Measurements from ENCODE around the gene RAB44. TPM values are rescaled to one million over a fixed set of nuclear protein-coding genes. Genes with fewer than 3 reads are reported as not detected.

RAB44 gene
- total RNA-seq, 1 donor = 1.3 TPM

Other genes starting within 250 kb of the RAB44 start
- gene STK38, start 150.3 kb upstream of the RAB44 start, total RNA-seq = 35.3 TPM
- gene SRSF3, start 103.5 kb upstream of the RAB44 start, total RNA-seq = 438 TPM
- 228 TPM for gene CDKN1A, start 19.1 kb upstream of the RAB44 start, total RNA-seq
- 6.9 TPM for gene CPNE5, start 141.6 kb downstream of the RAB44 start, total RNA-seq
- gene PPIL1, start 177.0 kb downstream of the RAB44 start, total RNA-seq = 5.0 TPM
- gene C6orf89, start 188.1 kb downstream of the RAB44 start, total RNA-seq = 25.8 TPM